PFSK-1 (cell line): ENCODE results near the gene CHRNB1.

Experiments used
- FOXP2 ChIP-seq: optimal IDR thresholded peaks from 2 replicates; pipeline ENCODE3; 2011; ENCODE audit warnings: borderline replicate concordance, control low read depth, inconsistent platforms; ENCODE audit not compliant: insufficient read depth; ENCODE audit errors: extremely low read length, extremely low read depth
- POLR2AphosphoS5 ChIP-seq: IDR thresholded peaks from 2 replicates; pipeline ENCODE4 v1.6.1; 2012; ENCODE audit warnings: low read depth, mild to moderate bottlenecking, control low read depth, low read length, moderate library complexity
- SIN3A ChIP-seq: IDR thresholded peaks from 2 replicates; pipeline ENCODE4 v1.6.1; 2012; ENCODE audit warnings: mild to moderate bottlenecking, low read length, moderate library complexity, borderline replicate concordance; ENCODE audit not compliant: insufficient read depth
- TAF1 ChIP-seq: IDR thresholded peaks from 2 replicates; pipeline ENCODE4 v1.6.1; 2012; ENCODE audit warnings: low read length, control low read depth, borderline replicate concordance; ENCODE audit not compliant: insufficient read depth
- TF ChIP-seq, protein P1 (sequence below), 2 experiments: IDR thresholded peaks; 2 replicates each; pipeline versions ENCODE4 v1.6.1 to v1.8.0; 2011 to 2012; ENCODE audit warnings: low read depth in 2 of 2, low read length in 2 of 2, control low read depth in 1 of 2, inconsistent platforms in 1 of 2, mild to moderate bottlenecking in 1 of 2, moderate library complexity in 1 of 2; ENCODE audit not compliant: insufficient read depth in 1 of 2

Gene CHRNB1

GRCh38 chr17:7414837-7415236, 30.0 kb upstream of the CHRNB1 start:
- no peak for TF ChIP-seq POLR2AphosphoS5
- TF ChIP-seq, protein P1, sequence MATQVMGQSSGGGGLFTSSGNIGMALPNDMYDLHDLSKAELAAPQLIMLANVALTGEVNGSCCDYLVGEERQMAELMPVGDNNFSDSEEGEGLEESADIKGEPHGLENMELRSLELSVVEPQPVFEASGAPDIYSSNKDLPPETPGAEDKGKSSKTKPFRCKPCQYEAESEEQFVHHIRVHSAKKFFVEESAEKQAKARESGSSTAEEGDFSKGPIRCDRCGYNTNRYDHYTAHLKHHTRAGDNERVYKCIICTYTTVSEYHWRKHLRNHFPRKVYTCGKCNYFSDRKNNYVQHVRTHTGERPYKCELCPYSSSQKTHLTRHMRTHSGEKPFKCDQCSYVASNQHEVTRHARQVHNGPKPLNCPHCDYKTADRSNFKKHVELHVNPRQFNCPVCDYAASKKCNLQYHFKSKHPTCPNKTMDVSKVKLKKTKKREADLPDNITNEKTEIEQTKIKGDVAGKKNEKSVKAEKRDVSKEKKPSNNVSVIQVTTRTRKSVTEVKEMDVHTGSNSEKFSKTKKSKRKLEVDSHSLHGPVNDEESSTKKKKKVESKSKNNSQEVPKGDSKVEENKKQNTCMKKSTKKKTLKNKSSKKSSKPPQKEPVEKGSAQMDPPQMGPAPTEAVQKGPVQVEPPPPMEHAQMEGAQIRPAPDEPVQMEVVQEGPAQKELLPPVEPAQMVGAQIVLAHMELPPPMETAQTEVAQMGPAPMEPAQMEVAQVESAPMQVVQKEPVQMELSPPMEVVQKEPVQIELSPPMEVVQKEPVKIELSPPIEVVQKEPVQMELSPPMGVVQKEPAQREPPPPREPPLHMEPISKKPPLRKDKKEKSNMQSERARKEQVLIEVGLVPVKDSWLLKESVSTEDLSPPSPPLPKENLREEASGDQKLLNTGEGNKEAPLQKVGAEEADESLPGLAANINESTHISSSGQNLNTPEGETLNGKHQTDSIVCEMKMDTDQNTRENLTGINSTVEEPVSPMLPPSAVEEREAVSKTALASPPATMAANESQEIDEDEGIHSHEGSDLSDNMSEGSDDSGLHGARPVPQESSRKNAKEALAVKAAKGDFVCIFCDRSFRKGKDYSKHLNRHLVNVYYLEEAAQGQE (IDR thresholded peaks at IDR 0.05; ENCODE audit: insufficient read depth in 1 of 2, low read depth in 2 of 2, low read length in 2 of 2) = no peak
- TF ChIP-seq FOXP2 = no peak
- no peak for TF ChIP-seq TAF1
- no peak for TF ChIP-seq SIN3A

DNA sequence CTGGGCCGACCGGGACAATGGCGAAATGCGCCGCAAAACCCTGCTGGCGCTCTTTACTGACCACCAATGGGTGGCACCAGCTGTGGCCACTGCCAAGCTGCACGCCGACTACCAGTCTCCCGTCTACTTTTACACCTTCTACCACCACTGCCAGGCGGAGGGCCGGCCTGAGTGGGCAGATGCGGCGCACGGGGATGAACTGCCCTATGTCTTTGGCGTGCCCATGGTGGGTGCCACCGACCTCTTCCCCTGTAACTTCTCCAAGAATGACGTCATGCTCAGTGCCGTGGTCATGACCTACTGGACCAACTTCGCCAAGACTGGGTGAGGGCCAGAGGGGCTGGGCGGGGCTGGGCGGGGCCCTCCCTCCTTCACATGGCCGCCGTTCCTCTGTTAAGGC, 29.1 kb upstream of the CHRNB1 start:
- TF ChIP-seq POLR2AphosphoS5 (no peak), TAF1 (no peak), SIN3A (no peak), FOXP2 (no peak)
- TF ChIP-seq, protein P1 (IDR thresholded peaks at IDR 0.05; ENCODE audit: insufficient read depth in 1 of 2, low read depth in 2 of 2, low read length in 2 of 2) = no peak

DNA sequence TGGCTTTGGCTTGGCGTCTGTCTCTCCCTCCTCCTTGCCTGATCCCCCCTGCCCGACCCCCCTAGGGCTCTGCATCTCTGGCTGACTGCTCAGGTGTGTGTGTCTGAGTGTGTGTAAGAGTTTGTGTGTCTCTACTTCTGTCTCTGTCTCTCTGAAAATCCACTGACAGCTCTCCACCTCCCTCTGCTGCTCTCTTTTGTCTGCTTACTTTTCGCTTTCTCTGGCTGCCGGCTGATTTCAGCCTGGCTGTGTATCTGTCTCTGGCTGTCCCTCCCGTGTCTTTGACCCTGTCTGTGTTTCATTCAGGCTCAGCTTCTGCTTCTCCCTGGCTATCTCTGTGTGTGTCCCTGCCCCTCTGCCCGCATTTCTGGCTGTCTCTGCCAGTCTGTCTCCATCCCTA, 28.5 kb upstream of the CHRNB1 start:
- TF ChIP-seq, protein P1 (IDR thresholded peaks at IDR 0.05; ENCODE audit: insufficient read depth in 1 of 2, low read depth in 2 of 2, low read length in 2 of 2) = no peak
- TF ChIP-seq SIN3A = no peak
- TF ChIP-seq FOXP2 = no peak
- no peak for TF ChIP-seq POLR2AphosphoS5
- no peak for TF ChIP-seq TAF1

DNA sequence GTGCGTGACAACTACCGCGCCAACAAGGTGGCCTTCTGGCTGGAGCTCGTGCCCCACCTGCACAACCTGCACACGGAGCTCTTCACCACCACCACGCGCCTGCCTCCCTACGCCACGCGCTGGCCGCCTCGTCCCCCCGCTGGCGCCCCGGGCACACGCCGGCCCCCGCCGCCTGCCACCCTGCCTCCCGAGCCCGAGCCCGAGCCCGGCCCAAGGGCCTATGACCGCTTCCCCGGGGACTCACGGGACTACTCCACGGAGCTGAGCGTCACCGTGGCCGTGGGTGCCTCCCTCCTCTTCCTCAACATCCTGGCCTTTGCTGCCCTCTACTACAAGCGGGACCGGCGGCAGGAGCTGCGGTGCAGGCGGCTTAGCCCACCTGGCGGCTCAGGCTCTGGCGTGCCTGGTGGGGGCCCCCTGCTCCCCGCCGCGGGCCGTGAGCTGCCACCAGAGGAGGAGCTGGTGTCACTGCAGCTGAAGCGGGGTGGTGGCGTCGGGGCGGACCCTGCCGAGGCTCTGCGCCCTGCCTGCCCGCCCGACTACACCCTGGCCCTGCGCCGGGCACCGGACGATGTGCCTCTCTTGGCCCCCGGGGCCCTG, 27.7 kb upstream of the CHRNB1 start:
- TF ChIP-seq TAF1 = no peak
- no peak for TF ChIP-seq SIN3A
- TF ChIP-seq FOXP2 = no peak
- TF ChIP-seq POLR2AphosphoS5 = no peak
- TF ChIP-seq, protein P1 (IDR thresholded peaks at IDR 0.05; ENCODE audit: insufficient read depth in 1 of 2, low read depth in 2 of 2, low read length in 2 of 2) = no peak
